RWPE1 (cell line): ENCODE data around the gene BCL11A.

ENCODE experiments used
- CTCF ChIA-PET: fragments of 350-600 bp; sonication (Branson Sonifier 250); formaldehyde crosslinking; extraction: SDS; loops from one replicate; lab custom pipeline; 2021; lab: Yijun Ruan, JAX
- POLR2A ChIA-PET: fragments of 400-600 bp; formaldehyde crosslinking; extraction: SDS; loops from one replicate; lab custom pipeline; 2020; ENCODE audit warnings: antibody characterized with exemption; ENCODE audit not compliant: low non-redundant PET; lab: Yijun Ruan, JAX
- DNase-seq: peaks from one replicate; pipeline ENCODE4 v3.0.0; 2012; ENCODE audit warnings: low spot score
- H3K27ac ChIP-seq: fragments of 450-650 bp; 2 replicates; pipeline ENCODE4 v1.5.1; 2017
- TF ChIP-seq, protein P1 (sequence below): fragments of 450-650 bp; conservative IDR thresholded peaks from 2 replicates; pipeline ENCODE4 v1.5.1; 2017; ENCODE audit warnings: low read depth, mild to moderate bottlenecking

The BCL11A gene

DNA sequence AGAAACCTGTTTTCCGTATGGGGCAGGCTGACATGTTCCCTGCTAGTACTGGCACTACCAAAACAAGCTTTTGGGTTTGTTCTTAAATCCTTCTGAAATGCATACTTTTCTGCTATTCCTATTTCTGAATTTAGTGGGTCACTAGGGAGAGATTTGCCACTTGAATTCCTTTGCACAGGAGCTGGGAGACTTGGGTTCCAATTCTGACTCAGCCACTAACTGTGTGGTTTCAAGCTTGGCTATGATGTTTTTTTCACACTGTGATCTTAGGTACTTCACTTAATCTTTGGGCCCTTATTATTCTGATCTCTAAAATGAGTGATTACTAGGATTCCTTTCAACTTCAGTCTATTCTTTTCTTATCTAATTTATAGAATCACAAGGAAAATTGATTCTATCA is 105.5 kb downstream of the BCL11A start:
- CTCF ChIA-PET = no interaction called here
- H3K27ac ChIP-seq = no peak overlapping the region
- TF ChIP-seq, protein P1, sequence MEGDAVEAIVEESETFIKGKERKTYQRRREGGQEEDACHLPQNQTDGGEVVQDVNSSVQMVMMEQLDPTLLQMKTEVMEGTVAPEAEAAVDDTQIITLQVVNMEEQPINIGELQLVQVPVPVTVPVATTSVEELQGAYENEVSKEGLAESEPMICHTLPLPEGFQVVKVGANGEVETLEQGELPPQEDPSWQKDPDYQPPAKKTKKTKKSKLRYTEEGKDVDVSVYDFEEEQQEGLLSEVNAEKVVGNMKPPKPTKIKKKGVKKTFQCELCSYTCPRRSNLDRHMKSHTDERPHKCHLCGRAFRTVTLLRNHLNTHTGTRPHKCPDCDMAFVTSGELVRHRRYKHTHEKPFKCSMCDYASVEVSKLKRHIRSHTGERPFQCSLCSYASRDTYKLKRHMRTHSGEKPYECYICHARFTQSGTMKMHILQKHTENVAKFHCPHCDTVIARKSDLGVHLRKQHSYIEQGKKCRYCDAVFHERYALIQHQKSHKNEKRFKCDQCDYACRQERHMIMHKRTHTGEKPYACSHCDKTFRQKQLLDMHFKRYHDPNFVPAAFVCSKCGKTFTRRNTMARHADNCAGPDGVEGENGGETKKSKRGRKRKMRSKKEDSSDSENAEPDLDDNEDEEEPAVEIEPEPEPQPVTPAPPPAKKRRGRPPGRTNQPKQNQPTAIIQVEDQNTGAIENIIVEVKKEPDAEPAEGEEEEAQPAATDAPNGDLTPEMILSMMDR = no peak
- POLR2A ChIA-PET = no interaction called here
- no peak for DNase-seq

DNA sequence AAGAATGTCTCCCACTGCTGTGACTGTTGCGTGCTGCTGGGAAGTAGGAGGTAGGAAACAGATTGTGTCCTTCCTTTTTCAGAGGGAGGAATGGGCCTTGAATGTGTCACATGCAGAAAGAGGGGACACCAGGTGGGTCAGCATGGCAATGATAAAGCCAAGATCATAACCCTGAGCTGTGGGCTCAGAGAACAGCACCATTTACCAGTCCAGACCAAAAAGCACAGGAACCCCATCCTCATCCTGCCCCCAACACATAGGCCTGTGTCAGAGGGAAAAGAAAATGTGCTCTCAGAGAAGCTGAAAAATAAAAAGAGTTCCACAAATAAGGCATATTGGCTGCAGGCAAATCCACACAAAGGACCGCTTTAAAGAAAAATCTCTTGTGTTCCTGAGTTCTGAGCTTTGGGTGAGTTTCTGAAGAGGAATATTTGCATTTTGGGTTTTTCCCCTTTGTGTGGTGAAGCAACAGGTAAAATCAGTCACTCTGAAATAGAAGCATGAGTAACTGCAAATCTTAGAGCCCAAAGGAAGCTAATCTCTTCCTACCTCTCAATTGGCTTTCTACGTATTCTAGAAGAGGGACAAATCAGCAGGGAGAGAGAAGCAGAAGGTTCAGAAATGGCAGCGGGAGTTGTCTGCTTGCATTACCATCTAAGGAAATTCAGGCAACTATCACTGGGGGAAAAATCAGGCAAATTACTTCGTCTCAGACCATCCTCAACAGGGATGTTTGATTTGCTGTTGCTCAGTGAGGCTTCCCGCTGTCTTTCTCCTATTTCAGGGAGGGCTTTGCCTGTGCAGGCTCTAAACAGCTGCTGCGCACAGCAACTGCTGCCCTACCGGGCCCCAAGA is 106.8 kb downstream of the BCL11A start:
- TF ChIP-seq, protein P1 = no peak
- DNase-seq = no peak
- CTCF ChIA-PET = no interaction called here
- POLR2A ChIA-PET = no interaction called here
- no peak overlapping the region for H3K27ac ChIP-seq

DNA sequence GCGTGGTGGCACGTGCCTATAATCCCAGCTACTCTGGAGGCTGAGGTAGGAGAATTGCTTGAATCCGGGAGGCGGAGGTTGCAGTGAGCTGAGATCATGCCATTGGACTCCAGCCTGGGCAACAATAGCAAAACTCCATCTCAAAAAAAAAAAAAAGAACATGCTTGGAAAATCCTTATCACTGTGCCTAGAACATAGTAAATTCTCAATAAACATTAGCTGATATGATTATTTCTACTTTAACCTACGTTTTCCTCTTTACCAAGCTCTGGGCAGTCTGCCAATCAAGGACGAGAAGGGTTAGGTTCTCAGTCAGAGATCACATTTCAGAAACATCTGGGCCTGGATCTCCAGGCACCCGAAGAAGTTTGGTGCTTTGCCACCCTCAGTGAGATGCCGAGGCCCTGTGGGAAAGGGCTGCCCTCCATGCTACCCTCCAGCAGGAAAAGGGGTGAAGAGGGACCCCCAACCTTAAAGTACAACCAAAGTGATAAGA is 107.7 kb downstream of the BCL11A start:
- TF ChIP-seq, protein P1 = no peak
- POLR2A ChIA-PET = no interaction called here
- H3K27ac ChIP-seq = no peak overlapping the region
- no peak for DNase-seq
- CTCF ChIA-PET = interaction anchor here (0.6 kb wide), 2 partner anchors 120 to 294 kb away, joined by 3 to 4 read pairs; no protein-coding TSS in a partner anchor

DNA sequence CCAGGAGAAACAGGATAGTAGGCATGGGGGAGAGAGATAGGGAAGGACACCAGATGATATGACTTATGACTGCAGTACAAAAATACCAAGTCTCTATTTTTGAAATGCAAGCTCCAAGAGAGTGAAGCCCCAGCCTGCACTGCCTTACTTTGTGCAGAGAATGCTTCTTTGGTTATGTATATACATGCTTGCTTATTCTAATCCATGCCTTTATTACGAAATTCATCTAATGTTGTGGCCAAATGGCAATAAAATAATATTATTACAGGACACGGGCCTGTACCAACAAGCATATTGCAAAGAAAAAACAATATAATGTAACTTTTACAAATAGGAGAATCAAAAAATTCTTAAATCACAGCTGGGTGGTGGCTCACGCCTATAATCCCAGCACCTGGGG is 110.8 kb downstream of the BCL11A start:
- peak overlapping the region; percentile 79 for H3K27ac ChIP-seq
- POLR2A ChIA-PET = no interaction called here
- CTCF ChIA-PET = no interaction called here
- DNase-seq = no peak
- TF ChIP-seq, protein P1 = no peak

DNA sequence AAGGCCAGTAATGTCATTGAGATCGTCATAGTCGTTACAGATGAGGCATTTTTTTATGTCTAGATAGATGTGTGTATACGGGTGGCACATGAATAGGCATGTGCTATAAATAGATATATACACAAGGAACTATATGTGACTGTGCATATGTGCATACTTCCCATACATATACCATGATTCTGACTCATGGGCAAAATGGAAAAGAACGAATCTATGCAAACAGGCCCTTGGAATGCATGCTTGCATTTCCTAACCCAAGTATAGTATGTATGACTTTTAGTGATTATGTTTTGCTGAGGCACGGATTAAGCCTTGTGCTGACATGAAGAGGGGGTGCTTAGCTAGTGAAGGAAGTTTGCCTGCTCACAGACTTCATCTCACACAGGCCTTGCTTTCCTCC is 111.7 kb downstream of the BCL11A start:
- peak overlapping the region; percentile 79 for H3K27ac ChIP-seq
- TF ChIP-seq, protein P1 = no peak
- POLR2A ChIA-PET = no interaction called here
- DNase-seq = no peak
- CTCF ChIA-PET = no interaction called here

DNA sequence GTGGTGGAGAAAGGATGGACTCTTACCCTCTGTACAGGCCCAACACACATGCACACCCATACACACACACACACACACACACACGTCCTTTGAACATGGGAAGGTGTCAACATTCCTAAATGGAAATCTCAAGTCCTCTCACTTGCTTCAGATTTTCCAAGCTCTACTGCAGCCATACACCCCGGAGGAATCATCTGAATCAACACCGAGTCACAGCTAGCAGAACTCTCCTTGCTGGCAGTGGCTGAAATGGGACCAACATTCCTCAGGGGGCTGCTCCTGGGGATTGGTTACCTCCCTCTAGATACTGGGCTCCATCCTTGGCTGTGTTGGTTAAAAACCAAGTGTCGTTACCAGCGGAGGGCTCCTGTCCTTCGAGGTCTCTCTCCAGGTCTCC is 112.7 kb downstream of the BCL11A start:
- H3K27ac ChIP-seq = no peak overlapping the region
- ChIA-PET CTCF (no interaction called here), POLR2A (no interaction called here)
- TF ChIP-seq, protein P1 = no peak
- no peak for DNase-seq
